Activated CD4-positive, alpha-beta T cell treated with anti-CD3 and anti-CD28 coated beads, Interleukin-2, amount 10 ng/mL, durations not matched to agents 24 days and 14 days (primary cell): Measurements from ENCODE around the gene DEPDC1. TPM values are rescaled to one million over a fixed set of nuclear protein-coding genes. Genes with fewer than 3 reads are reported as not detected.
"Not testable (repeated sequence)": the region's sequence is repeated elsewhere in the genome, so short reads cannot be mapped to it uniquely, and the experiment has no call there.

Experiments
- DNase-seq: peaks from one replicate; pipeline ENCODE4 v3.0.0; 2022
- H3K27ac Mint-ChIP-seq: one replicate; pipeline ENCODE4 v1.8.0; 2022; ENCODE audit warnings: mild to moderate bottlenecking, mixed read lengths
- H3K27me3 Mint-ChIP-seq: one replicate; pipeline ENCODE4 v1.8.0; 2022; ENCODE audit warnings: mixed read lengths
- H3K36me3 Mint-ChIP-seq: one replicate; pipeline ENCODE4 v1.8.0; 2022; ENCODE audit warnings: low read depth, mild to moderate bottlenecking, mixed read lengths
- H3K4me1 Mint-ChIP-seq: one replicate; pipeline ENCODE4 v1.8.0; 2021; ENCODE audit warnings: mixed read lengths
- H3K4me3 Mint-ChIP-seq: one replicate; pipeline ENCODE4 v1.8.0; 2022; ENCODE audit warnings: mild to moderate bottlenecking, moderate library complexity, mixed read lengths
- H3K9me3 Mint-ChIP-seq: one replicate; pipeline ENCODE4 v1.8.0; 2021; ENCODE audit warnings: mixed read lengths
- intact Hi-C: fragments of 100-400 bp; cut with micrococcal nuclease; formaldehyde crosslinking; loops from one replicate; pipeline ENCODE4 v1.15.1; 2023
- total RNA-seq: library from RNA; stranded (reverse); gene quantifications from 2 replicates; pipeline ENCODE4 v1.2.3, GENCODE V29; 2022

The DEPDC1 gene
- total RNA-seq, 1 donor from 2014 or later = 13.3 TPM

DNA sequence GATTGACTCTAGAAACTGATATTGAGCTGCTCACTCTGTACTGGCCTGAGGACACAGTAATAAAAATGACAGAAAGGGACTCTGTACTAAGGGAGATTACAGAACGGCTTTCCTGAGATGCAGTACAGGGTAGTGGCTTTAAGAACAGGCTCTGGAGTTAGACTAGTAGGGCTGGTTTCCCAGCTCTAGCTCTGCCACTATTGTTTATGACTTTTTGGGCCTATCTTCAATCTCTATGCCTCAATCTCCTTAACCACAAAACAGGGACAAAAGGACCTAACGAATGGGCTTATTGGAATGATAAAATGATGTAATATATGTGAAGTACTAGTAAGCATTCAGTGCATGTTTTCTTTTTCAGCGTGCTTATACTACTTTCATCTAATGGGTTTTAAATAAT, 1.4 kb downstream of the DEPDC1 start:
- no peak for DNase-seq
- Mint-ChIP-seq H3K4me1 (peaks cover 23% of the 10 kb centered on the region), H3K4me3 (peak overlapping the region; percentile 92), H3K27ac (peak overlapping the region; percentile 86), H3K27me3 (peaks cover 25% of the 10 kb centered on the region), H3K36me3 (peaks cover 14% of the 10 kb centered on the region), H3K9me3 (no peaks in the 10 kb centered on the region)
- intact Hi-C loops = no loop called here

DNA sequence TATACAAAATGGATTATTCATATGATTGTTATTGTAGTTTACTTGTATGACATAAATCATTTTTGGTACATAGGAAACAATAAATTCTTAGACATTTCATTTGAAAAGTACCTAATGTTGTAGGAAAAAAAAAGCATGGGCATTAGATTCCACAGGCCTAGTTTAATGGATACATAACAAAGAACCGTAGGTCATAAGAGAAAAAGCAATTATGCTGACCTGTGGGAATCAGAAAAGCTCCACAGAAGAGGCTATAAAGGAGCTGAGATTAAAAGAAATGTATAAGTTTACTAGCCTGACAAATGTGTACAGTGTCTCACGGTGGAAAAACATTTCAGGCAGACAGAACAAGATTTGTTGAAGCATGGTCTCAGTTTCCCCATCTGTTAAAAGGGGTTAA, 3.7 kb downstream of the DEPDC1 start:
- Mint-ChIP-seq H3K36me3 (peaks cover 23% of the 10 kb centered on the region), H3K27ac (no peak overlapping the region)
- intact Hi-C loops = no loop called here

DNA sequence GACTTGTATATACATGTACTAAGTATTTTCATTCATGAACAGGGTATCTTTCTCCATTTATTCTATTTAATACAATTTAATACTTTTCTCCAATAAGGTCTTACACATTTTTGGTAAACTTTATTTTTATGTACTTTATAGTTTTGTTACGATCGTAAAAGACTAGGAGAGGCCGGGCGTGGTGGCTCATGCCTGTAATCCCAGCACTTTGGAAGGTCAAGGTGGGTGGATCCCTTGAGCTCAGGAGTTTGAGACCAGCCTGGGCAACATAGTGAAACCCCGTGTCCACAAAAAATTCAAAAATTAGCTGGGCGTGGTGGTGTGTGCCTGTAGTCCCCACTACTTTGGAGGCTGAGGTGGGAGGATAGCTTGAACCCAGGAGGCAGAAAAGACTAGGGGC, 4.6 kb downstream of the DEPDC1 start:
- DNase-seq, intact Hi-C loops, H3K4me3 Mint-ChIP-seq, H3K27ac Mint-ChIP-seq, H3K27me3 Mint-ChIP-seq, H3K9me3 Mint-ChIP-seq: not testable (repeated sequence)
- Mint-ChIP-seq H3K4me1 (peaks cover 20% of the 10 kb centered on the region), H3K36me3 (peaks cover 25% of the 10 kb centered on the region)

More for the DNA sequence above, 3.7 kb downstream of the DEPDC1 start:
- Mint-ChIP-seq H3K27me3 (peaks cover 7% of the 10 kb centered on the region), H3K4me3 (no peak overlapping the region), H3K4me1 (peaks cover 23% of the 10 kb centered on the region), H3K9me3 (peaks cover 3% of the 10 kb centered on the region)
- no peak for DNase-seq

DNA sequence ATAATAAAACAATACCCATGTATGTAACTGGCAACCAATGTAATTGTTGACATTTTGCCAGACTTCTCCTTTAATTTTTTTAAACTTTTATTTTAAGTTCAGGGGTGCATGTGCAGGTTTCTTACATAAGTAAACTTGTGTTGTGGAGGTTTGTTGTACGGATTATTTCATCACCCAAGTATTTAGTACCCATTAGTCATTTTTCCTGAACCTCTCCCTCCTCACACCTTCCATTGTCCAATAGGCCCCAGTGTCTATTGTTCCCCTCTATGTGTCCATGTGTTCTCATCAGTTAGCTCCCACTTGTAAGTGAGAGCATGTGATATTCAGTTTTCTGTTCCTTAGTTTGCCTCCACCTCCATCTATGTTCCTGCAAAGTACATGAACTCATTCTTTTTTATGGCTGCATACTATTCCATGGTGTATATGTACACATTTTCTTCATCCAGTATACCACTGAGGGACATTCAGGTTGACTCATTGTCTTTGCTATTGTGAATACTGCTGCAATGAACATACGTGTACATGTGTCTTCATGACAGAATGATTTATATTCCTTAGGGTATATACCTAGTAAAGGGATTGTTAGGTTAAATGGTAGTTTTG, 6.7 kb downstream of the DEPDC1 start:
- Mint-ChIP-seq H3K27me3 (no peaks in the 10 kb centered on the region), H3K9me3 (peaks cover 3% of the 10 kb centered on the region), H3K4me1 (peaks cover 13% of the 10 kb centered on the region), H3K36me3 (peaks cover 34% of the 10 kb centered on the region), H3K27ac (no peak overlapping the region), H3K4me3 (no peak overlapping the region)
- intact Hi-C loops = no loop called here
- DNase-seq = no peak

DNA sequence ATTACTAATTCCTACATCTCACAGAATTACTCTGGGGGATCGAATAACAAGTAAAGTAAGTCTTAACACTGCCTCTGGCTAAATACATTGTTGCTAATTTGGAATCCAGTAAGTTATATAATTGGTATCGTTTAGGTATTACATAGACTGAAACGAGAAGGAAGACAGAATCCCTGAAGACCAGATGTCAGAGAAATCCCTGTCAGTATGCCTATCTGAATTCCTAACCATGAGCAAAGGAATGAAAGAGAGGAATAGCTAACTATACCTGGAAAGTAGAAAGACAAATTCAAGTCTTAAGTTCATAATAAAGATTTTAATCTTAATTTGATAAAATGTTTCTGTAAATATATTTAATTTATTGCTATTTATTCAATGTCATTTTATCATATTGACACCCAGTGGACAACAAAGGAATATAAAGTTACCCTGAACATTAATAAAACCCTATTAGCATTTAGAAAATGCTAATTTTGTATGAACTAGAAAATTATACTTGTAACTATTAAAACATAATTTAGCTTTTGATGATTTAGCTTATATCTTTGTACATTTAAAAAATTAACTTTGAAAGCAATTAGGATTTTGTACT, 11.4 kb downstream of the DEPDC1 start:
- Mint-ChIP-seq H3K4me1 (peaks cover 5% of the 10 kb centered on the region), H3K4me3 (no peak overlapping the region), H3K36me3 (peaks cover 40% of the 10 kb centered on the region), H3K27ac (no peak overlapping the region), H3K9me3 (peaks cover 3% of the 10 kb centered on the region), H3K27me3 (no peaks in the 10 kb centered on the region)
- intact Hi-C loops = no loop called here
- DNase-seq = no peak

DNA sequence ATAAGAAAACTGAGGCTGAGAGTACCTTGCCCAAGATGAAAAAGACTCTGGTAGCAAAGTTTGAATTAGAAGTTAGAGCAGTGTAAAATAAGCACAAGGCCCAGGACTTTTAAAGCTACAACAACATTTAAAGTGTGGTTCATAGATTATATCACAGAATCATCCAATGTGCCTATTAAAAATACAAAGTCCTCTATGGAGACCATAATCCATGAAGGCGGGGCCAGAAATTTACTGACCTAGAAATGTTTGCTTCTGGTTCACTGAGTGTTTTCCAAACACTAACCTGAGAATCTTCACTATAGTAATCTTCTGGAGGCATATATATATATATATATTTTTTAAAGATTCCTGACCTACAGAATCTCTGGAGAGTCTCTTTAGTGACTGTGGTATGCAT, 12.3 kb downstream of the DEPDC1 start:
- H3K4me1 Mint-ChIP-seq = peaks cover 7% of the 10 kb centered on the region
- no peak overlapping the region for H3K27ac Mint-ChIP-seq
- peaks cover 37% of the 10 kb centered on the region for H3K36me3 Mint-ChIP-seq
- no peak for DNase-seq
- no peak overlapping the region for H3K4me3 Mint-ChIP-seq
- intact Hi-C loops = no loop called here
- H3K27me3 Mint-ChIP-seq = no peaks in the 10 kb centered on the region
- no peaks in the 10 kb centered on the region for H3K9me3 Mint-ChIP-seq

DNA sequence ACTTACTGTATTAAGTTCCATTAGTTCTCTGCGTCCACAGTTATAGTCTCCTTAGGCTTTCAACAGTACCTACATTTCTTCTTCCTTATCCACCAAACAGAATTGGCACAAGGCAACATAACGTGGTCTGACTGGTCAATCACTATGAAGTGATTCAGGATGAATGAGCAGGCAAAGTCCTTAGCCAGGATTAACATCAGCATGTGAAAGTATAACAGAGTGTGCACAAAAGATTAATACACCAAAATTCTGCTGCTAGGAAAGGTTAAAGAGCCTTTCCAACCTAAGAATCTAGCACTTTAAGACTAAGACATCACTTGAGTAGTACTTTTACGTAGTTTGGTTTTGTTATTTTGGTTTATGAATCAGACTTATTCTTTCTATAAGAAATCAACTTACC, 15.8 kb downstream of the DEPDC1 start:
- Mint-ChIP-seq H3K9me3 (no peaks in the 10 kb centered on the region), H3K4me3 (no peak overlapping the region), H3K4me1 (peaks cover 4% of the 10 kb centered on the region), H3K36me3 (peaks cover 39% of the 10 kb centered on the region), H3K27me3 (no peaks in the 10 kb centered on the region), H3K27ac (no peak overlapping the region)
- DNase-seq = no peak
- intact Hi-C loops = no loop called here

DNA sequence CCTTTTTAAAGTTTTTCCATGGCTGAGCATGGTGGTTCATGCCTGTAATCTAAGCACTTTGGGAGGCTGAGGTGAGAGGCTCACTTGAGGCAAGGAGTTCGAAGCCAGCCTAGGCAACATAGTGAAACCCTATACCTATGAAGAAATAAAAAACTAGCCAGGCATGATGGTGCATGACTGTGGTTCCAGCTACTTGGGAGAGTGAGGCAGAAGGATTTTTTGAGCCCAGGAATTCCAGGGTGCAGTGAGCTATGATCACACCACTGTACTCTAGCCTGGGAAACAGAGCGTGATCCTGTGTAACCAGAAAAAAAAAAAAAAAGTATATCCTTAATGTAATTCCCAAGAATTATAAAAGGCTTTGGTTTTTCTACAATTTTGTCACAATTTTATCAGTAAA, 17.4 kb downstream of the DEPDC1 start:
- no peak overlapping the region for H3K27ac Mint-ChIP-seq

DNA sequence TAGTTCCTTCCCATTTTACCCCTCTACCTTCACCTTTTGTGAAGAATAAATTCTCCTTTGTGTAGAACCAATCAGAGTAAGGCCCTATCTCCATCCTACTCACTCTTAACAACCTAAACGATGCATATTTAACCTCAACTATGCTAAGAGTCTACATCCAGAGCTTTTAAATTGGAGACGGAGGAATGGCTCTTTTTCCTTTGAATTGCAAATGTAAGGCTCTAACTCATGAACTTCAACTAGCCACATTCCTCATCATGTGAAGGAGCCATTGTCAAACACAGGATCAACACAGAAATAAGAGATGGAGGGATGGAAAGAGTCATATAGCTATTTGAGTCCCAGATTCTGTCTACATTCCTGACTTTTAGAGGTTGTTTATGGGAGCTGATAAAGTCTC, 18.2 kb downstream of the DEPDC1 start:
- intact Hi-C loops = no loop called here
- Mint-ChIP-seq H3K9me3 (no peaks in the 10 kb centered on the region), H3K27ac (no peak overlapping the region), H3K4me1 (peaks cover 4% of the 10 kb centered on the region), H3K4me3 (no peak overlapping the region), H3K36me3 (peaks cover 30% of the 10 kb centered on the region), H3K27me3 (no peaks in the 10 kb centered on the region)
- no peak for DNase-seq

More for the DNA sequence above, 17.4 kb downstream of the DEPDC1 start:
- Mint-ChIP-seq H3K4me1 (peaks cover 4% of the 10 kb centered on the region), H3K4me3 (no peak overlapping the region), H3K9me3 (no peaks in the 10 kb centered on the region), H3K36me3 (peaks cover 34% of the 10 kb centered on the region), H3K27me3 (no peaks in the 10 kb centered on the region)
- DNase-seq = no peak
- intact Hi-C loops = no loop called here

DNA sequence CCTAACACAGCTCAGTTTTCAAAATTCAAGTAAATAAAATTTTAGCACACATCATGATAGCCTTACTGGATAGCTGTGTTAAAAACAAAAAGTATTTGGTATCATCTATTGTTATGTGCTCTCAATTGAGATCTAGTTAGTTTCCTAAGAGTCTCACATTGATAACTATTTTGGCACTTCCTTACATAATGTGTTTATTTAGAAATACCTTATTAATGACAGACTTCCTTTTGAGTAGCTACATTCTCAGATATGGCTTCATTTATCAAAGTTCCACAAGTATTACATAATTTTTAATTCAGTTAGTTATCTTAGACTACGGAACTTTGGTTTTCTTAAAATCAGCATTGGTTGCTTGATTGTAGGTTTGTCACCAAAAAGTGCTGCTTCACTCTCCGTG, 20.3 kb downstream of the DEPDC1 start:
- H3K27ac Mint-ChIP-seq, H3K9me3 Mint-ChIP-seq, DNase-seq, H3K4me3 Mint-ChIP-seq, H3K27me3 Mint-ChIP-seq, intact Hi-C loops, H3K4me1 Mint-ChIP-seq: not testable (repeated sequence)
- peaks cover 16% of the 10 kb centered on the region for H3K36me3 Mint-ChIP-seq

DNA sequence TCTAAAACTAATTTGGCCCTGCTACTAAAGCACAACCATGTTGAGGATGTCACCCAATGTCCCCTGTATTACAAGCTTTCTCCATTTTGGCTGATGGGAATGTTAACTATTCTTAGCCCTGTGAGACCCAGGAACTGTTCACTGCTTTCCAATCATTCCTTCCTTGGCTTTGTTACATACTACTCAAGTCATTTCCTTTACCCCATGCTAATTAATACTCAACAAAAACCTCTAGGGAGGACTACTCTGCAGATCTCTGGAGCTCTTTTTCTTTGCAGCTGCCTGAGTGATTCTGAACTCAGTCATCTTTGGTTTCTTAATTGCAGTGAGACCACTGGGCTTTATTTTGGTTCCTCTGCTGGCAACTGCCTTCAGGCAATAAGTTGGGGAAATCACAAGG, 23.8 kb downstream of the DEPDC1 start:
- Mint-ChIP-seq H3K36me3 (peaks cover 5% of the 10 kb centered on the region), H3K27ac (no peak overlapping the region), H3K9me3 (no peaks in the 10 kb centered on the region), H3K4me1 (no peaks in the 10 kb centered on the region), H3K27me3 (no peaks in the 10 kb centered on the region), H3K4me3 (no peak overlapping the region)
- DNase-seq = no peak
- intact Hi-C loops = no loop called here

DNA sequence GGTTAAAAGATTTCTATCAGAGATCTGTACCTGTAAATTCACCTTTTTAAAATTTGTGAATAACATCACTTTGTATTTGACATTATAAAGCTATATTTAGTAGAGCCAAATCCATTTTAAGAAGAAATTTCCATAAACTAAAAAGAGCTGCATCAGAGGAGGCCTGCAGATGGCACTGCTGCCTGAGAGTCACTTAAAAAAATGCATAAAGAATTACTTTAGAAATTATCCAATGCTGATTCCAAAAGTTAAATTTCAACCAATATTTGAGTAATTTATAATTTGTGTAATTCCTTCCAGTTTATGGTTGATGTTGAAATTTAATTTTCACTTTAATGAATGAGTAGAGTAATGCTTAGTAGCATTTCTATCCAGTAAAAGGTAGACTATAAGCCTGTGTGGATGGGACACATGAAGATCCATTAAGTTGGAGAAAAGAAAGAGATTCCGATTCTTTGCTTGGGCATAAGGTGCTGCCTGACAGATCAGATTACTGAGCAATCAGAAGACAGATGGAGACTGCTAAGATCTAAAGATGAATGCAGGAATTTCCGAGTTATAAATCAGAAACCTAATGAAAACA, 26.4 kb downstream of the DEPDC1 start:
- H3K4me3 Mint-ChIP-seq = no peak overlapping the region
- H3K27ac Mint-ChIP-seq = no peak overlapping the region
- DNase-seq = no peak
- no peaks in the 10 kb centered on the region for H3K4me1 Mint-ChIP-seq
- H3K36me3 Mint-ChIP-seq = no peaks in the 10 kb centered on the region
- H3K27me3 Mint-ChIP-seq = no peaks in the 10 kb centered on the region
- H3K9me3 Mint-ChIP-seq = no peaks in the 10 kb centered on the region
- intact Hi-C loops = no loop called here

DNA sequence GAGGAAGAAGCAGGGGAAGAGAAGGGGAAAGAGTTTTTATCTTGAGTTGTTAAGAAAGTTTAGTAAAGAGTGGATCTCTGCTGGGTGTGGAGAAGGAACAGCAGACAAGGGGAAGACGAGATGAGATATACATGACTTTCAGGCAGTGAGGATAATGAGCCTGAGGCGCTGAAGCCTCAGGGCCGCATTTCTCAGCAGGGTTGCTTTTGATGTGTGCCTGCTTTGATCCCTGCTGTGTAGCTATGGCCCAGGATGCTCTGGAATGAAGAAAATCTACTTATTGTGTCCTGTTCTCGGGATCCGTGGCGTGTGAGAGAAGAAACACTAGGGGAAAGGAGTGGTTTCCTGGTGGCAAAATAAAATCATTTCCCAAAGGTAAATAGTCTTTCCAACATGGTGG, 32.0 kb downstream of the DEPDC1 start:
- Mint-ChIP-seq H3K27me3 (peaks cover 4% of the 10 kb centered on the region), H3K4me3 (no peak overlapping the region), H3K9me3 (peaks cover 7% of the 10 kb centered on the region), H3K27ac (no peak overlapping the region), H3K36me3 (no peaks in the 10 kb centered on the region), H3K4me1 (no peaks in the 10 kb centered on the region)
- intact Hi-C loops = no loop called here
- DNase-seq = no peak

DNA sequence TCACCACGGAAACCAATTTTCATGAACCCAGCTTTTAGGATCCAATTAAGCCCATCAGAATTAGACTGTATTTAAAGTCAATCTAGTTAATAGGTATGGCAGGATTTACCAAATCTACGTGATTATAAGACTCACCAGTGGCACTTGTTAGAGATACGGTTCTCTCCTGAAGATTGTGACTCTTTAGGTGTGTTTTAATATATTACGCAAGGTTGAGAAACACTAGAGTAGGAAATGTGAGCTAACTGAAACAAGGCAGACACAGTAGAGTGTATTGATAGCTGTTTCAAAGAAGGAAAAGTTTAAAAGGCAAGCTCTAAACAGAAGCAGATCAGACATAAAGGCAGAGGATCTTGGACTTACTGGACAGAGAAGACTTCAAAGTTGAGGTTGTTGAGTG, 35.9 kb downstream of the DEPDC1 start:
- Mint-ChIP-seq H3K4me3 (no peak overlapping the region), H3K36me3 (no peaks in the 10 kb centered on the region), H3K27me3 (peaks cover 9% of the 10 kb centered on the region), H3K27ac (no peak overlapping the region), H3K4me1 (no peaks in the 10 kb centered on the region), H3K9me3 (peaks cover 7% of the 10 kb centered on the region)
- intact Hi-C loops = no loop called here
- DNase-seq = no peak

DNA sequence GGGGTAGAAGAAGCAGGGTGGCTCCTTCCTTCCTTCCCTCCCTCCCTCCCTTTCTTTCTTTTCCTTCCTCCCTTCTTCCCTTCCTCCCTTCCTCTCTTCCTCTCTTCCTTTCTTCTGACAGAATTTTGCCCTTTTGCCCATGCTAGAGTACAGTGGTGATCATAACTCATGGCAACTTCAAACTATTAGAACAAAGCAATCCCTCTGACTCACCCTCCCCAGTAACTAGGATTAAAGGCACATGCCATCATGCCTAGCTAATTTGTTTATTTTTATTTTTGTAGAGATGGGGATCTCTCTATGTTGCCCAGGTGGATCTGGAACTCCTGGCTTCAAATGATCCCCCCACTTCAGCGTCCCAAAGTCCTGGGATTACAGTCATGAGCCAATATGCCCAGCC, 37.1 kb downstream of the DEPDC1 start:
- no peaks in the 10 kb centered on the region for H3K4me1 Mint-ChIP-seq
- intact Hi-C loops = no loop called here
- H3K4me3 Mint-ChIP-seq = no peak overlapping the region
- no peaks in the 10 kb centered on the region for H3K36me3 Mint-ChIP-seq
- DNase-seq = no peak
- peaks cover 5% of the 10 kb centered on the region for H3K9me3 Mint-ChIP-seq
- H3K27me3 Mint-ChIP-seq = peaks cover 9% of the 10 kb centered on the region
- no peak overlapping the region for H3K27ac Mint-ChIP-seq
